22Rv1 (cell line): ENCODE results near the gene SLC4A7.
"Not testable (repeated sequence)": the region's sequence is repeated elsewhere in the genome, so short reads cannot be mapped to it uniquely, and the experiment has no call there.

Source experiments
- H3K27ac ChIP-seq: fragments of 450-650 bp; 2 replicates; pipeline ENCODE4 v1.5.1; 2017
- ZFX ChIP-seq: fragments of 450-650 bp; IDR thresholded peaks from 2 replicates; pipeline ENCODE4 v1.6.1; 2017; ENCODE audit warnings: antibody characterized with exemption, borderline replicate concordance
- TF ChIP-seq, protein P1 (sequence below): fragments of 450-650 bp; IDR thresholded peaks from 2 replicates; pipeline ENCODE4 v1.5.1; 2017; ENCODE audit warnings: mild to moderate bottlenecking

Gene SLC4A7

DNA sequence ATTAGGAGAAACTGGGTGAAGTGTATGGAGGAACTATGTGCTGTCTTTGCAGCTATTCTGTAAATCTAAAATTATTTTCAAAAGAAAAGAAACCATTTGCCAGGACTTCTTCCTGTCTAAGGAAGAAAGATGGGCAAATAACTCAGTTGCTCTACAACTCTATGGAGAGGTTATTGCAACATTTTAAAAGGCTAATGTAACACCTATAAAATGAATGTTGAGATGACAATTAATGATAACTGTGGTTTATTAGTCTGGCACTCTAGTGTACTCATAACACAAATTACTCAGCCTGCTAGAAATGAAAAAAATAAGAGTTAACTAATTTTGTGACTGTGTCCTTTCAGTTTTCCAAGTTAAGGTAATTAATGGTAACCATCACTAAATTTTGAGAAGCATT lies 32.3 kb downstream of the SLC4A7 start:
- TF ChIP-seq ZFX = no peak
- TF ChIP-seq, protein P1, sequence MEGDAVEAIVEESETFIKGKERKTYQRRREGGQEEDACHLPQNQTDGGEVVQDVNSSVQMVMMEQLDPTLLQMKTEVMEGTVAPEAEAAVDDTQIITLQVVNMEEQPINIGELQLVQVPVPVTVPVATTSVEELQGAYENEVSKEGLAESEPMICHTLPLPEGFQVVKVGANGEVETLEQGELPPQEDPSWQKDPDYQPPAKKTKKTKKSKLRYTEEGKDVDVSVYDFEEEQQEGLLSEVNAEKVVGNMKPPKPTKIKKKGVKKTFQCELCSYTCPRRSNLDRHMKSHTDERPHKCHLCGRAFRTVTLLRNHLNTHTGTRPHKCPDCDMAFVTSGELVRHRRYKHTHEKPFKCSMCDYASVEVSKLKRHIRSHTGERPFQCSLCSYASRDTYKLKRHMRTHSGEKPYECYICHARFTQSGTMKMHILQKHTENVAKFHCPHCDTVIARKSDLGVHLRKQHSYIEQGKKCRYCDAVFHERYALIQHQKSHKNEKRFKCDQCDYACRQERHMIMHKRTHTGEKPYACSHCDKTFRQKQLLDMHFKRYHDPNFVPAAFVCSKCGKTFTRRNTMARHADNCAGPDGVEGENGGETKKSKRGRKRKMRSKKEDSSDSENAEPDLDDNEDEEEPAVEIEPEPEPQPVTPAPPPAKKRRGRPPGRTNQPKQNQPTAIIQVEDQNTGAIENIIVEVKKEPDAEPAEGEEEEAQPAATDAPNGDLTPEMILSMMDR = no peak
- H3K27ac ChIP-seq = no peak overlapping the region

DNA sequence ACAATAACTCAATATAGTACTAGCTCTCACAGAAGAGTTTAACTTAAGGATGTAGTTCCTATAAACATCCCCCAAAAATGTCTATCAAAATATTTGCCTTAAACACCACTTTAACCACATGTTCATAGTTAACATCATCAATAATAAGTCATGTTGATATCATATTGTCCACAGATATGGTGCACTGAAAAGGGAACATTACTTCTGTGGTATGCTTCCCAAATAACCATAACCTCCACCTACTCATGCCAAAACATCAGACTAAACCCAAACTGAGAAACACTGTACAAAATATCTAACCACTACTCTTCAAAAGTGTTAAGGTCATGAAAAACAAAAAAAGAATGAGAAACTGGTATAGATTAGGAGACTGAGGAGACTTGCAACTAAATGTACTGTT lies 32.9 kb downstream of the SLC4A7 start:
- no peak overlapping the region for H3K27ac ChIP-seq
- no peak for TF ChIP-seq ZFX
- TF ChIP-seq, protein P1 = no peak

DNA sequence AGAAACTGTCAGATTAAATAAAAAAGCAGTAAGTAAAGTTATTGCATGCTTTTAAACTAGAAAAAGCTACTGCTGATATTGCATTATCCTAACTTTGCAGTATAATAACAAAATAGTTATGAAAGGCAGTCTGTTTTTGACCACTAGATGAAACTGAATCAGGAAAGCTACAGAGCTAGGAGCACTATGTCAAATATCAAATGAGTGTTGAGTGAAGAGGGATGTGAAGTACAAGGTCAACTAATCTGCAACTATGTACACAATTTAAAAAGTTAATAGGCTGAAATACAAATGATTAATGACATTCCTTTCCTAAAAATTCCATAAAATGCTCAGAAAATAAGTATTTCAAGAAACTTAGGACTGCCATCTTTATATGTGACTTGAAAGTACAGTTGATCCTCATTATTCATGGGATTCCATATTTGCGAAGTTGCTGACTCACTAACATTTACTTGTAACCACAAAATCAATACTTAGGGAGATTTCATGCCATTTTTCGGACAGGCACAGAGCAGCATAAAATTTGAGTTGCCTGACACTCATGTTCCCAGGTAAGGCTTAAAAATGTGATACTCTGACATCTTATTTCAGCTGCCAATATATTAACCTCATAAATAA lies 34.5 kb downstream of the SLC4A7 start:
- TF ChIP-seq ZFX = no peak
- TF ChIP-seq, protein P1 = no peak
- no peak overlapping the region for H3K27ac ChIP-seq

DNA sequence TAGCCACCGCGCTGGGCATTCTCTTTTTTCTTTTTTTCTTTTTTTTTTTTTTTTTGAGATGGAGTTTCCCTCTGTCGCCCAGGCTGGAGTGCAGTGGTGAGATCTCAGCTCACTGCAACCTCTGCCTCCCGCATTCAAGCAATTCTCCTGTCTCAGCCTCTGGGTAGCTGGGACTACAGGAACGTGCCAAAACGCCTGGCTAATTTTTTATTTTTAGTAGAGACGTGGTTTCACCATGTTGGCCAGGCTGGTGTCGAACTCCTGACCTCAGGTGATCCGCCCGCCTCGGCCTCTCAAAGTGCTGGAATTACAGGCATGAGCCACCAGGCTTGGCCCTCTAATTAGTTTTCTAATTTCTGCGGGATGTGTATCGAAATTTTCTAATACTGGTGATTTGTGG lies 41.2 kb downstream of the SLC4A7 start:
- H3K27ac ChIP-seq = not testable (repeated sequence)

DNA sequence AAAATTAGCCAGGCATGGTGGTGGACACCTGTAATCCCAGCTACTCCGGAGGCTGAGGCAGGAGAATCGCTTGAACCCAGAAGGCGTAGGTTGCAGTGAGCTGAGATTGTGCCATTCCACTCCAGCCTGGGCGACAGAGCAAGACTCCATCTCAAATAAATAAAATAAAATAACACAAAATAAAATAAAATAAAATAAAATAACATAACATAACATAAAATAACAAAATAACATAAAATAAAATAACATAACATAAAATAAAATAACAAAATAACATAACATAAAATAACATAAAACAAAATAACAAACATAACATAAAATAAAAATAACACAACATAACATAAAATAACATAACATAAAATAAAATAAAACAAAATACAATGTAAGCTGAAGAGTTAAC lies 45.8 kb downstream of the SLC4A7 start:
- not testable (repeated sequence) for H3K27ac ChIP-seq

DNA sequence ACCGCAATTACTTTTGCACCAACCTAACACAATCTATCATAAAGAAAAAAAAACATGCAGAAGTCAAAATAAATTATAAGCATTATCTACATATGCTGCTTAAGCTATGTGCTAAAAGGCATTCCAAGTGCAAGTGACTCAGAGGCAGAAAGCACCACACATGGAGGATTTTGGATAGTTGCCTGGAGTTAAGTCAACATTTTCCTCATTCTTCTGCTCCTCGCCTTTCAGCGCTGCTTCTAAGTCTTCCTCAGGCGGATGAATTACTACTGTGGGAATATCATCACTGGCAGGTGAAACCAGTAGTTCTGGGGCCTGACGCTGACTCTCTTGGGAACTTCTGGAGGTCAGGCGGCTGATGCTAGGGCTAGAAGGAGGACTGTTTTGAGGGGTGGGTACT lies 53.1 kb downstream of the SLC4A7 start:
- no peak for TF ChIP-seq ZFX
- H3K27ac ChIP-seq = no peak overlapping the region

DNA sequence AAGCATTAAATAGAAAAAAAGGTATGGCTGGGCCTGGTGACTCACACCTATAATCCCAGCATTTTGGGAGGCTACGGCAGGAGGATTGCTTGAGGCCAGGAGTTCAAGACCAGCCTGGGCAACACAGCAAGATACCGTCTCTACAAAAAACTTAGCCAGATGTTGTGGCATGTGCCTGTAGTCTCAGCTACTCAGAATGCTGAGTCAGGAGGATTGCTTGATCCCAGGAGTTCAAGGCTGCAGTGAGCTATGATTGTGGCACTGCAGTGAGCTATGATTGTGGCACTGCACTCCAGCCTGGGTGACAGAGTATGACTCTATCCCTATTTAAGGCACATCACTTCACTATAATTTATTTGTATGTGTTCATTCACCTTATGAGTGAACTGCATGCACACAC lies 54.3 kb downstream of the SLC4A7 start:
- H3K27ac ChIP-seq = no peak overlapping the region
- TF ChIP-seq, protein P1 = no peak
- no peak for TF ChIP-seq ZFX

DNA sequence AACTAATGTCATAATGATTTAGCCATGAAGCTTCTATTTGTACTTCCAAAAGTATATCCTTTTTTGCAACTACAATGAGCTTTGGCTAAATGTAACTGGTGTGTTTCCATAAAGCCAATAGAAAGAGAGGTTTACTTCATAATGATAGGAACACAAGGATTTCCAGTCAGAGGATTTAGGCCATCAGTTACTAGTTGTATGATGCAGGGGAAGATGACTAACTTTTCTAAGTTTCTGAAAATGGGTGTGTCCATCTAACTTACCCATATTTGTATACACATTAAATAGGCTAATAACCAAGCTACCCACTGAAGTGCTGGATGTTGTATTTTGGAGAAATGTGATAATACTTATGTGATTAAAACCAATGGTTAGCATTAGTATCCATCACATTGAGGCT lies 55.7 kb downstream of the SLC4A7 start:
- TF ChIP-seq, protein P1 = no peak
- TF ChIP-seq ZFX = no peak
- no peak overlapping the region for H3K27ac ChIP-seq

DNA sequence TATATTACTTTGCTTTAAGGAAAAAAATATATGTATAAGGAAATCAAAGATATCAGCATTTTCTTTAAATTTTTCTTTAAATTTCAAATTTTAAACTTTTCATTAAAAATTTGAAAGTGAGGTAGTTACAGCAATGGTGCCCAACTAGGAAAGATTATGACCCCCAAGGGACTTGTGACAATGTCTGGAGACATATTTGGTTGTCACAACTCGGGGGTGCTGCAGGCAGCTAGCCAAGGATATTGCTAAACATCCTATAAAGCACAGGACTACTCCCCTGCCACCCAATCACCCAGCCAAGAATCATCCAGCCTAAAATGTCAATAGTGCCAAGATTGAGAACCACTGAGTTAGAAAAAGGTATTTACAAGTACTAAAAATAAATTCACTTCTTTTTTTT lies 57.3 kb downstream of the SLC4A7 start:
- TF ChIP-seq, protein P1 = no peak
- no peak for TF ChIP-seq ZFX
- no peak overlapping the region for H3K27ac ChIP-seq
